Stomach (tissue), 9 donors: Measurements from ENCODE around the gene CRISPLD2. TPM values are rescaled to one million over a fixed set of nuclear protein-coding genes. Genes with fewer than 3 reads are reported as not detected.

Source experiments
- DNase-seq, 2 donors: peaks; one replicate each; pipeline versions ENCODE4 v3.0.0 to v3.0.0-alpha.2; 2013 to 2019
- H3K27ac ChIP-seq, 5 donors: fragments of 200-600 bp in 4 of 5; sonication (generic) in 4 of 5; one replicate each; pipeline ENCODE4 v1.5.1; 2013 to 2019; ENCODE audit warnings: mild to moderate bottlenecking in 1 of 5, moderate library complexity in 1 of 5
- H3K27me3 ChIP-seq, 3 donors: fragments of 200-600 bp; sonication (generic); one replicate each; pipeline ENCODE4 v1.5.1; 2017 to 2019; ENCODE audit warnings: mixed run types in 1 of 3
- H3K36me3 ChIP-seq, 4 donors: fragments of 200-600 bp; sonication (generic); 1 replicate in 3 of 4; 2 replicates in 1 of 4; pipeline ENCODE4 v1.5.1; 2016 to 2019
- H3K4me1 ChIP-seq, 4 donors: fragments of 200-600 bp; sonication (generic); one replicate each; pipeline ENCODE4 v1.5.1; 2016 to 2019
- H3K4me3 ChIP-seq, 4 donors: fragments of 200-600 bp; sonication (generic) in 3 of 4; one replicate each; pipeline ENCODE4 v1.5.1; 2016 to 2019; ENCODE audit warnings: mild to moderate bottlenecking in 1 of 4
- H3K9me3 ChIP-seq, 4 donors: fragments of 200-600 bp; sonication (generic); one replicate each; pipeline ENCODE4 v1.5.1; 2016 to 2019
- EP300 ChIP-seq: sonication (generic); formaldehyde crosslinking; IDR thresholded peaks from one replicate; pipeline ENCODE4 v1.6.1; 2017; ENCODE audit warnings: antibody characterized with exemption
- POLR2A ChIP-seq, 4 donors: fragments of 450-650 bp; IDR thresholded peaks; one replicate each; pipeline ENCODE4 v1.6.1; 2016; ENCODE audit warnings: antibody characterized with exemption in 4 of 4, control low read depth in 2 of 4, mild to moderate bottlenecking in 1 of 4, moderate library complexity in 1 of 4
- POLR2AphosphoS5 ChIP-seq, 3 donors: sonication (generic); formaldehyde crosslinking; IDR thresholded peaks; one replicate each; pipeline ENCODE4 v1.6.1; 2016; ENCODE audit warnings: antibody characterized with exemption in 3 of 3
- WGBS, 5 donors: extraction: QIAGEN DNeasy Blood & Tissue Kit in 3 of 5; methylation state at CpG; one replicate each; pipeline versions ENCODE4 v1.1.5 to v1.1.7; 2013 to 2018; 5-methylcytosine and 5-hydroxymethylcytosine counted together
- intact Hi-C: fragments of 100-400 bp; cut with DNase I; formaldehyde crosslinking; loops from one replicate; pipeline ENCODE4 v1.15.1; 2023; ENCODE audit warnings: low total_unique reads
- polyA plus RNA-seq, 3 donors: library from polyadenylated mRNA; stranded (reverse); fragments of 200-250 nt; gene quantifications; one replicate each; pipeline ENCODE4 v1.2.3, GENCODE V29; 2013
- total RNA-seq, 5 donors: library from RNA; depleted of rRNA; stranded (reverse); fragments of >200 nt; gene quantifications; one replicate each; pipeline versions ENCODE4 v1.1.0 to v1.2.3, GENCODE V29; 2014 to 2016
- TF ChIP-seq, protein P1 (sequence below), 7 experiments: fragments of 450-650 bp in 4 of 7; fragments of 200-600 bp in 3 of 7; sonication (generic) in 3 of 7; IDR thresholded peaks; one replicate each; pipeline ENCODE4 v1.5.1; 2016 to 2019; ENCODE audit warnings: antibody characterized with exemption in 7 of 7, control low read depth in 2 of 7, mild to moderate bottlenecking in 1 of 7
- donor health status: healthy with polysubstance abuse.
- donor health status: Bipolar disorder and iron deficiency.
- donor health status: healthy.

The CRISPLD2 gene
- total and polyA plus RNA-seq, 8 donors, result 18.3 to 242 (median 95.8) TPM

DNA sequence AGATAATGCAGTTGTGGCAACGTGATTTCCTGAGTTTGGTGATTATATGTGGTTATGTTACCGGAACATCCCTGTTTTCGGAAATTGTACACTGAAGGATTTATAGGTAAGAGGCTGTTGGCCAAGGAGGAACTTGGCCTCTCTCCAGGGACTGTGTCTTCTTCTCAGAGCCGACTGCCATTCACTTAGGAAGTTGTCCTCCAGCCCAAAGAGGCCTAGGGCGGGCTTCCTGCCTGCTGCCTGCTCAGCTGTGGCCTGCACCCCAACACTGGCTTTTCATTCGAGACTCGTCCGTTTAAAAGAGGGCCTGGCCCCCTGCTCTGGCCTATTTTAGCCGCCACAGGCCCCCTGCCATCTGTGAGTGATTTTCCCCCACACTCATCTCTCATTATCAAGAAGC is 127.2 kb downstream of the CRISPLD2 start:
- H3K36me3 ChIP-seq, result no peaks in the 10 kb centered on the region
- no peak overlapping the region for H3K4me3 ChIP-seq
- no peak overlapping the region for H3K27ac ChIP-seq
- H3K27me3 ChIP-seq, result no peaks in the 10 kb centered on the region
- intact Hi-C loops, result no loop called here
- TF ChIP-seq, protein P1, sequence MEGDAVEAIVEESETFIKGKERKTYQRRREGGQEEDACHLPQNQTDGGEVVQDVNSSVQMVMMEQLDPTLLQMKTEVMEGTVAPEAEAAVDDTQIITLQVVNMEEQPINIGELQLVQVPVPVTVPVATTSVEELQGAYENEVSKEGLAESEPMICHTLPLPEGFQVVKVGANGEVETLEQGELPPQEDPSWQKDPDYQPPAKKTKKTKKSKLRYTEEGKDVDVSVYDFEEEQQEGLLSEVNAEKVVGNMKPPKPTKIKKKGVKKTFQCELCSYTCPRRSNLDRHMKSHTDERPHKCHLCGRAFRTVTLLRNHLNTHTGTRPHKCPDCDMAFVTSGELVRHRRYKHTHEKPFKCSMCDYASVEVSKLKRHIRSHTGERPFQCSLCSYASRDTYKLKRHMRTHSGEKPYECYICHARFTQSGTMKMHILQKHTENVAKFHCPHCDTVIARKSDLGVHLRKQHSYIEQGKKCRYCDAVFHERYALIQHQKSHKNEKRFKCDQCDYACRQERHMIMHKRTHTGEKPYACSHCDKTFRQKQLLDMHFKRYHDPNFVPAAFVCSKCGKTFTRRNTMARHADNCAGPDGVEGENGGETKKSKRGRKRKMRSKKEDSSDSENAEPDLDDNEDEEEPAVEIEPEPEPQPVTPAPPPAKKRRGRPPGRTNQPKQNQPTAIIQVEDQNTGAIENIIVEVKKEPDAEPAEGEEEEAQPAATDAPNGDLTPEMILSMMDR (IDR thresholded peaks at IDR 0.05), result no peak
- no peak for TF ChIP-seq POLR2AphosphoS5 (IDR thresholded peaks at IDR 0.05)
- TF ChIP-seq POLR2A (IDR thresholded peaks at IDR 0.05), result no peak
- TF ChIP-seq EP300, result no peak
- H3K4me1 ChIP-seq, result peaks cover 0 to 10% (median 7%) of the 10 kb centered on the region in 4 donors
- no peaks in the 10 kb centered on the region for H3K9me3 ChIP-seq
- WGBS, 5 donors, result 52 to 74% (median 58%) methylated on average over 9 of the region's 9 CpGs
- no peak for DNase-seq

- intact Hi-C loops, result no loop called here
- Histone ChIP-seq H3K36me3 (no peaks in the 10 kb centered on the region), H3K9me3 (no peaks in the 10 kb centered on the region), H3K4me1 (peaks cover 9 to 22% (median 15%) of the 10 kb centered on the region in 4 donors), H3K27ac (no peak overlapping the region), H3K27me3 (no peaks in the 10 kb centered on the region), H3K4me3 (no peak overlapping the region)
- no peak for DNase-seq
- WGBS, 5 donors, result 76 to 88% (median 79%) methylated on average over 19 to 27 of the region's 27 CpGs
- TF ChIP-seq EP300 (no peak), POLR2A (IDR thresholded peaks at IDR 0.05) (no peak), POLR2AphosphoS5 (IDR thresholded peaks at IDR 0.05) (no peak)
- TF ChIP-seq, protein P1 (IDR thresholded peaks at IDR 0.05), result no peak
Measured at GRCh38 chr16:84947996-84948850, 128.4 kb downstream of the CRISPLD2 start.

- TF ChIP-seq, protein P1 (IDR thresholded peaks at IDR 0.05), result no peak
- TF ChIP-seq POLR2A (IDR thresholded peaks at IDR 0.05) (no peak), POLR2AphosphoS5 (IDR thresholded peaks at IDR 0.05) (no peak), EP300 (no peak)
- DNase-seq, result no peak
- H3K4me1 ChIP-seq, result peaks cover 9 to 27% (median 19%) of the 10 kb centered on the region in 4 donors
- no peak overlapping the region for H3K4me3 ChIP-seq
- H3K9me3 ChIP-seq, result no peaks in the 10 kb centered on the region
- H3K36me3 ChIP-seq, result no peaks in the 10 kb centered on the region
- no peak overlapping the region for H3K27ac ChIP-seq
- H3K27me3 ChIP-seq, result no peaks in the 10 kb centered on the region
- intact Hi-C loops, result no loop called here
- WGBS, 5 donors, result 52 to 72% (median 63%) methylated on average over 9 to 10 of the region's 10 CpGs
Measured at GRCh38 chr16:84948851-84949610, 129.2 kb downstream of the CRISPLD2 start.

DNA sequence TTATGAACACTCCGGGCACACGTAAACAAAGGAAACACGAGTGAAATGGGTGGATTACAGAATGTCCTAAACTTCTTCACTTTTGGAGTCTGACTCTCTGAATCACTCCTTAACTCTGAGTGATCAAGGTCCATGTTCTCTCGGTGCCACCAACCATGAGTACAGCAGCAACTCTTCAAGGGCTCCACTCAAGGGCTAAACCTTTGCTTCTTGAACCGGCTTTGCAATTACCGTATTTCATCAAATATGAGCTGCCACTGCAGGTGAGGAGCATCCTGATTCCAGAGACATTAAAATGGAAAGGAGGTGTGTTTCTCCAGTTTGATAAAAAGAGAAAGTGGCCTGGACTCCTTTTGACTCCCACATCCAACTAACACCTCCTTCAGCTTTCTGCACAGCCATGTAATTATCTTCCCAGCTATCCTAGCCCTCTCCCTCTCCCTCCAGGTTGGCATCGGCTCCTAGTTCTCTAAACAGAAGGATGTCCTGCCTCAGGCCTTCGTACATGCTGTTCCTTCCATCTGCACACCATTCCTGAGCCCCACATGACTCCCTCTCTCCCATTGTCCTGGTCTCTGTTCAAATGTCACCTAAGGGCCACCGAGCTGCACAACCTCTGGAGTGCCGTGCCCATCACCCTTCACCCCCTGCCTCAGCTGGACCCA is 130.1 kb downstream of the CRISPLD2 start:
- Histone ChIP-seq H3K27ac (no peak overlapping the region), H3K4me3 (no peak overlapping the region), H3K4me1 (peaks cover 9 to 27% (median 19%) of the 10 kb centered on the region in 4 donors), H3K27me3 (no peaks in the 10 kb centered on the region), H3K36me3 (no peaks in the 10 kb centered on the region), H3K9me3 (no peaks in the 10 kb centered on the region)
- WGBS, 5 donors, result 65 to 73% (median 68%) methylated on average over 10 of the region's 10 CpGs
- no peak for DNase-seq
- intact Hi-C loops, result loop anchor here (5.0 kb wide), 1 partner anchor 198 kb away; no protein-coding TSS in a partner anchor
- TF ChIP-seq EP300 (no peak), POLR2AphosphoS5 (IDR thresholded peaks at IDR 0.05) (no peak), POLR2A (IDR thresholded peaks at IDR 0.05) (no peak)
- TF ChIP-seq, protein P1 (IDR thresholded peaks at IDR 0.05), result no peak
